SU-DHL-6 (cell line): ENCODE data around the gene MAPKAPK5.

ENCODE experiments used
- H2AFZ ChIP-seq: fragments of 200-600 bp; sonication (generic); 2 replicates; pipeline ENCODE4 v1.6.1; 2014; ENCODE audit warnings: low read depth, mild to moderate bottlenecking, moderate library complexity, mixed read lengths, antibody characterized with exemption, low read length; ENCODE audit not compliant: severe bottlenecking
- H3F3A ChIP-seq: fragments of 200-600 bp; shearing (Covaris generic); 2 replicates; pipeline ENCODE4 v1.6.0; 2016; ENCODE audit warnings: antibody characterized with exemption, mild to moderate bottlenecking; ENCODE audit not compliant: insufficient read depth
- H3K27ac ChIP-seq: fragments of 200-600 bp; sonication (generic); 2 replicates; pipeline ENCODE4 v1.5.1; 2016; ENCODE audit warnings: low read depth, mild to moderate bottlenecking, low read length, moderate library complexity, mixed read lengths
- H3K27me3 ChIP-seq: fragments of 200-600 bp; sonication (generic), shearing (Covaris generic); 2 replicates; pipeline ENCODE4 v1.6.0; 2014; ENCODE audit warnings: mild to moderate bottlenecking, low read length
- H3K36me3 ChIP-seq: fragments of 200-600 bp; sonication (generic); 2 replicates; pipeline ENCODE4 v1.6.1; 2014; ENCODE audit warnings: mild to moderate bottlenecking, low read length, mixed read lengths
- H3K4me2 ChIP-seq: fragments of 300-600, 200-600 bp; shearing (Covaris generic), sonication (generic); 2 replicates; pipeline ENCODE4 v1.6.0; 2014; ENCODE audit warnings: low read length, low read depth, mild to moderate bottlenecking; ENCODE audit not compliant: poor library complexity, severe bottlenecking
- H3K4me3 ChIP-seq: fragments of 200-600 bp; sonication (generic); 2 replicates; pipeline ENCODE4 v1.5.1; 2014; ENCODE audit warnings: antibody characterized with exemption, low read length, mild to moderate bottlenecking, mixed read lengths; ENCODE audit not compliant: insufficient read depth, poor library complexity, severe bottlenecking
- H3K79me2 ChIP-seq: fragments of 200-600 bp; sonication (generic); 2 replicates; pipeline ENCODE4 v1.6.1; 2014; ENCODE audit warnings: mild to moderate bottlenecking, low read length, moderate library complexity; ENCODE audit not compliant: insufficient read depth
- H3K9ac ChIP-seq: fragments of 200-600 bp; sonication (generic); 2 replicates; pipeline ENCODE4 v1.7.0; 2014; ENCODE audit warnings: mild to moderate bottlenecking, low read length
- H3K9me2 ChIP-seq: fragments of 200-600 bp; sonication (generic); replicated peaks from 2 replicates; pipeline ENCODE4 v1.6.1; 2014; ENCODE audit warnings: low read length; ENCODE audit not compliant: insufficient read depth
- H3K9me3 ChIP-seq: fragments of 200-600 bp; sonication (generic); 2 replicates; pipeline ENCODE4 v1.6.1; 2014; ENCODE audit warnings: low read length, mixed read lengths; ENCODE audit not compliant: insufficient read depth
- H4K20me1 ChIP-seq: fragments of 200-600 bp; sonication (generic); 2 replicates; pipeline ENCODE4 v1.6.1; 2014; ENCODE audit warnings: low read depth, mild to moderate bottlenecking, antibody characterized with exemption, low read length, moderate library complexity, mixed read lengths
- EZH2phosphoT487 ChIP-seq: fragments of 200-600 bp; sonication (generic), shearing (Covaris generic); conservative IDR thresholded peaks from 2 replicates; pipeline ENCODE4 v1.6.1; 2018; ENCODE audit warnings: mild to moderate bottlenecking, antibody characterized with exemption, low read length, moderate library complexity, mixed read lengths
- TF ChIP-seq, protein P1 (sequence below): fragments of 200-600 bp; sonication (generic); IDR thresholded peaks from one replicate; pipeline ENCODE4 v1.5.1; 2017; ENCODE audit warnings: antibody characterized with exemption, mild to moderate bottlenecking, low read length, moderate library complexity; ENCODE audit not compliant: insufficient read depth, poor library complexity, severe bottlenecking

Gene MAPKAPK5

DNA sequence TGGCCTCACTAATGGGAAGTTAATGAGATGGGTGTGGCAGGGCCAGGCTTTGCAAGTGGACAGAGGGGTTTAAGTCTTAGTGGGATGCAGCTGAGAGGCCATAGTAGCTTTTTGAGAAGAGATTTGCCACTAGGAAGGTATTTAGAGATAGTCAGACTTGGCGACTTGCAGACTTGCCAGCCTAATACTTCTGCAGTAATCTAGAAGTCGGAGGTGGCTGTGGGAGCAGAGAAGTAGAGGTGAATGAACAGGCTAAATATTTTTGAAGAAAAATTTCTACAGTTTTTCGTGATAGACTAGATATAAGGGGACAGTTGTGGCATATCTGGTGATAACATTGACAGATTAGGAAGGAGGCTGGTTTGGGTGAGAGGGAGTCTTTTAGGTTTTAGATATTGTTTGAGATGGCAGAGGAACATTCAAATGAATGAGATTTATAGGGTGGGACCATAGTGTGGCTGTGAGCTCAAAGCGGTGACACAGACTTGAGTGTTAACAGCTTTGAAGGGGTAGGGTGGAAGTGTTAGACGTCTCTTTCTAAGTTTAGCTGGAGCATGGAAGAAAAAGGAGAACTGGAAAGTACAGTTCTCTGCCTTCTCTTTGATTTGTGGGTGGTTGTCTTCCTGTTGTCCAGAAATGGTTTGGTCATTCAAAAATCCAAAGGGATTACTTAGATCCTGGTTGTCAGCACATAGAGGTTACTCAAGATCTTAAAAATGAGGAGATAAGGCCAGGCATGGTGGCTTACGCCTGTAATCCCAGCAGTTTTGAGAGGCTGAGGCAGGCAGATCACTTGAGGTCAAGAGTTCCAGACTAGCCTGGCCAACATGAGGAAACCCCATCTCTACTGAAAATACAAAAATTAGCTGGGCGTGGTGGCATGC lies 44.9 kb downstream of the MAPKAPK5 start:
- no peak for TF ChIP-seq EZH2phosphoT487
- TF ChIP-seq, protein P1, sequence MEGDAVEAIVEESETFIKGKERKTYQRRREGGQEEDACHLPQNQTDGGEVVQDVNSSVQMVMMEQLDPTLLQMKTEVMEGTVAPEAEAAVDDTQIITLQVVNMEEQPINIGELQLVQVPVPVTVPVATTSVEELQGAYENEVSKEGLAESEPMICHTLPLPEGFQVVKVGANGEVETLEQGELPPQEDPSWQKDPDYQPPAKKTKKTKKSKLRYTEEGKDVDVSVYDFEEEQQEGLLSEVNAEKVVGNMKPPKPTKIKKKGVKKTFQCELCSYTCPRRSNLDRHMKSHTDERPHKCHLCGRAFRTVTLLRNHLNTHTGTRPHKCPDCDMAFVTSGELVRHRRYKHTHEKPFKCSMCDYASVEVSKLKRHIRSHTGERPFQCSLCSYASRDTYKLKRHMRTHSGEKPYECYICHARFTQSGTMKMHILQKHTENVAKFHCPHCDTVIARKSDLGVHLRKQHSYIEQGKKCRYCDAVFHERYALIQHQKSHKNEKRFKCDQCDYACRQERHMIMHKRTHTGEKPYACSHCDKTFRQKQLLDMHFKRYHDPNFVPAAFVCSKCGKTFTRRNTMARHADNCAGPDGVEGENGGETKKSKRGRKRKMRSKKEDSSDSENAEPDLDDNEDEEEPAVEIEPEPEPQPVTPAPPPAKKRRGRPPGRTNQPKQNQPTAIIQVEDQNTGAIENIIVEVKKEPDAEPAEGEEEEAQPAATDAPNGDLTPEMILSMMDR: no peak
- H2AFZ ChIP-seq: no peak overlapping the region
- no peak overlapping the region for H3K9ac ChIP-seq
- H3K4me2 ChIP-seq: no peak overlapping the region
- H3K79me2 ChIP-seq: no peaks in the 10 kb centered on the region
- H3K27me3 ChIP-seq: no peaks in the 10 kb centered on the region
- H3K9me3 ChIP-seq: no peaks in the 10 kb centered on the region
- H3K4me3 ChIP-seq: no peak overlapping the region
- no peaks in the 10 kb centered on the region for H3F3A ChIP-seq
- H3K36me3 ChIP-seq: peaks cover 6% of the 10 kb centered on the region
- no peak overlapping the region for H3K27ac ChIP-seq
- H4K20me1 ChIP-seq: no peaks in the 10 kb centered on the region
- no peaks in the 10 kb centered on the region for H3K9me2 ChIP-seq

DNA sequence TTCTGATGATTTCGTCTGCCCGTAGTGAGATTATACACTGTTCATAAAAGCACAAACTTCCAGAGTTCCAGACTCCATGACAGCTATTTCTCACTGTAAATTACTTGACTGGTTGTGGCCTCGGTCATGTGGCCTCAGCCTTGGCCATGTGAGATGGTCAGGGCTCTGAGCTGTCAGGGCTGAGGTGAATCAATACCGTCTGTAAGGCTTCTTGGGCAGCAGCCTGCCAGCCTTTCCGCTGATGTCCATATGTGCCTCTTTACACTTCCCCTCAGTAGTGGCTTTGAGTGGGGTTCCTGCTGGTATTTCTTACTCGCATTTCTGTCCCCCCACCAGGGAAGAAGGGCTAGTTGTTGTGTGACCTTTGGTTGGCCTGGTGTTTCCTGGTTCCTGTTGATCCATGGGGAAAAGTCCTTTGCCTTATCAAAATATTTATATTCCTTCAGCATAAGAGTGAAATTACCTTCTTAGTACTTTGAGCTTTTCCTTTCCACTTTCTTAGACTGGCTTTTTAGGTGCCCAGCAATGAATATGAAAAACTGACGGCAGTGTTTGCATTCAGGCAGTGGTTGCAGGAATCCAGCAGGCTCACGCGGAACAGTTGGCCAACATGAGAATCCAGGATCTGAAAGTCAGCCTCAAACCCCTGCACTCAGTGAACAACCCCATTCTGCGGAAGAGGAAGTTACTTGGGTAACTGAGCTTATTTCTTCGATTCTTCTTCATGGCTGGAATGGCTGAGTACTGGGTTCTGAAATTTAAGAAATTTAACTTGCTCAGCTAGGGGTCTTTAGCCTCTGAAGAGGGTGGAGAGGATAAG lies 46.1 kb downstream of the MAPKAPK5 start:
- no peaks in the 10 kb centered on the region for H3K9me3 ChIP-seq
- no peak overlapping the region for H3K9ac ChIP-seq
- H3K4me2 ChIP-seq: no peak overlapping the region
- no peak overlapping the region for H3K27ac ChIP-seq
- no peaks in the 10 kb centered on the region for H3K27me3 ChIP-seq
- H3K9me2 ChIP-seq: no peaks in the 10 kb centered on the region
- no peak for TF ChIP-seq EZH2phosphoT487
- H2AFZ ChIP-seq: no peak overlapping the region
- H4K20me1 ChIP-seq: no peaks in the 10 kb centered on the region
- H3K36me3 ChIP-seq: peaks cover 9% of the 10 kb centered on the region
- H3K79me2 ChIP-seq: no peaks in the 10 kb centered on the region
- H3F3A ChIP-seq: no peaks in the 10 kb centered on the region
- H3K4me3 ChIP-seq: no peak overlapping the region

DNA sequence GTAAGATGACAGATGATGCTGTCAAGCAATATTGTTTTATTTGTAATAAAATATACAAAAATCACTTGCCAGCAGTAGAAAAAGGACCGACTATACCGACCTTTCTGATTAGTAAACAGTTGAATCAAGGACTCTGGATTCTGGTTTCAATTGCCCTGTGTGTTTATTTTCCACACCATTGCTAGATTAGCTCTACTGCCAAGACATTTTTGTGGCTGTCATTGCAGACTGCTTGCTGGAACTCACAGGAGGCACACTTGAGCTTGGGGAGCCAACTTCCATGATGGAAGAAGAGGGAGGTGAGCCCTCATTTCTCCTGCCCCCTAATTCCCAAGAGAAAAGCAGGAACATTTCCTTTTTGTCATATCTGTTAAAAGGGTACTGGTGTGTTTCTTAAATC lies 51.3 kb downstream of the MAPKAPK5 start:
- Histone ChIP-seq H3F3A (0 out of 2 replicates have a peak, but pooled peaks cover 4% of the 10 kb centered on the region), H4K20me1 (no peaks in the 10 kb centered on the region), H3K9ac (no peak overlapping the region), H3K4me2 (no peak overlapping the region), H3K79me2 (no peaks in the 10 kb centered on the region), H3K36me3 (peaks cover 13% of the 10 kb centered on the region; the same call in 1 of the 2 replicates), H2AFZ (no peak overlapping the region), H3K9me2 (no peaks in the 10 kb centered on the region), H3K27me3 (no peaks in the 10 kb centered on the region), H3K27ac (no peak overlapping the region), H3K4me3 (no peak overlapping the region), H3K9me3 (no peaks in the 10 kb centered on the region)
- TF ChIP-seq, protein P1: no peak
- no peak for TF ChIP-seq EZH2phosphoT487
